HEK293 (cell line): ENCODE data around the gene POLR3A.

Source experiments
- CTCF ChIA-PET: fragments of 350-600 bp; formaldehyde crosslinking; extraction: SDS; loops from one replicate; lab custom pipeline; 2021; ENCODE audit warnings: antibody characterized with exemption; lab: Yijun Ruan, JAX
- POLR2A ChIA-PET: fragments of 300-600 bp; formaldehyde crosslinking; extraction: SDS; loops from one replicate; lab custom pipeline; 2020; ENCODE audit warnings: antibody characterized with exemption, inconsistent platforms; lab: Yijun Ruan, JAX
- H3K27ac ChIP-seq: fragments of 200-500 bp; sonication (Bioruptor generic); 2 replicates; pipeline ENCODE4 v1.5.1; 2014; ENCODE audit warnings: low read depth, low read length, control low read depth, inconsistent platforms; ENCODE audit errors: extremely low read depth
- H3K36me3 ChIP-seq, 2 experiments: fragments of 200-500 bp in 1 of 2; sonication (Bioruptor generic) in 1 of 2; 1 replicate in 1 of 2; 2 replicates in 1 of 2; pipeline ENCODE4 v1.5.1; 2014 to 2017; ENCODE audit warnings: inconsistent platforms in 2 of 2, low read length in 2 of 2; ENCODE audit not compliant: control insufficient read depth in 2 of 2, insufficient read depth in 1 of 2
- H3K4me1 ChIP-seq: fragments of 200-500 bp; sonication (Bioruptor generic); 2 replicates; pipeline ENCODE4 v1.5.1; 2014; ENCODE audit warnings: mild to moderate bottlenecking, low read length, inconsistent platforms; ENCODE audit not compliant: control insufficient read depth, insufficient read depth
- H3K4me3 ChIP-seq: 2 replicates; pipeline ENCODE4 v1.5.1; 2011; ENCODE audit warnings: low read depth, mild to moderate bottlenecking, control low read depth, low read length, moderate library complexity
- H3K9me3 ChIP-seq: fragments of 200-500 bp; sonication (Bioruptor generic); 2 replicates; pipeline ENCODE4 v1.5.1; 2014; ENCODE audit warnings: low read depth, low read length, inconsistent platforms; ENCODE audit not compliant: control insufficient read depth, insufficient read depth
- ELK4 ChIP-seq: IDR thresholded peaks from 2 replicates; pipeline ENCODE4 v1.6.1; 2011; ENCODE audit warnings: mild to moderate bottlenecking, low read depth, low read length, borderline replicate concordance
- GLI4 ChIP-seq: fragments of 450-650 bp; formaldehyde crosslinking; IDR thresholded peaks from 2 replicates; pipeline ENCODE4 v1.5.1; 2016; ENCODE audit warnings: missing biosample characterization, missing genetic modification characterization
- KLF1 ChIP-seq: fragments of 450-650 bp; formaldehyde crosslinking; IDR thresholded peaks from 2 replicates; pipeline ENCODE4 v1.5.1; 2016; ENCODE audit warnings: missing biosample characterization, missing genetic modification characterization
- MYNN ChIP-seq: fragments of 450-650 bp; formaldehyde crosslinking; IDR thresholded peaks from 2 replicates; pipeline ENCODE4 v1.5.1; 2016; ENCODE audit warnings: missing biosample characterization, missing genetic modification characterization, borderline replicate concordance
- PBX3 ChIP-seq: sonication (generic); formaldehyde crosslinking; IDR thresholded peaks from 2 replicates; pipeline ENCODE4 v1.8.1; 2022; ENCODE audit warnings: mild to moderate bottlenecking, moderate library complexity, missing genetic modification reagents
- ZNF114 ChIP-seq: fragments of 450-650 bp; formaldehyde crosslinking; IDR thresholded peaks from 2 replicates; pipeline ENCODE4 v1.5.0; 2017; ENCODE audit warnings: missing biosample characterization, missing genetic modification characterization
- ZNF133 ChIP-seq: fragments of 450-650 bp; formaldehyde crosslinking; IDR thresholded peaks from 2 replicates; pipeline ENCODE4 v1.5.1; 2016; ENCODE audit warnings: missing biosample characterization, missing genetic modification characterization
- ZNF140 ChIP-seq: fragments of 450-650 bp; formaldehyde crosslinking; IDR thresholded peaks from 2 replicates; pipeline ENCODE4 v1.5.1; 2016; ENCODE audit warnings: missing biosample characterization, missing genetic modification characterization
- ZNF157 ChIP-seq: fragments of 450-650 bp; formaldehyde crosslinking; IDR thresholded peaks from 2 replicates; pipeline ENCODE4 v1.5.1; 2016; ENCODE audit warnings: missing biosample characterization, missing genetic modification characterization
- ZNF16 ChIP-seq: fragments of 450-650 bp; formaldehyde crosslinking; IDR thresholded peaks from 2 replicates; pipeline ENCODE4 v1.5.1; 2016; ENCODE audit warnings: low read depth, missing biosample characterization, missing genetic modification characterization
- ZNF350 ChIP-seq: fragments of 450-650 bp; formaldehyde crosslinking; IDR thresholded peaks from 2 replicates; pipeline ENCODE4 v1.5.0; 2017; ENCODE audit warnings: missing biosample characterization, mild to moderate bottlenecking, missing genetic modification characterization
- ZNF366 ChIP-seq: fragments of 450-650 bp; formaldehyde crosslinking; conservative IDR thresholded peaks from 2 replicates; pipeline ENCODE4 v1.5.1; 2016; ENCODE audit warnings: missing biosample characterization, missing genetic modification characterization
- ZNF404 ChIP-seq: fragments of 450-650 bp; formaldehyde crosslinking; IDR thresholded peaks from 2 replicates; pipeline ENCODE4 v1.5.1; 2017; ENCODE audit warnings: missing biosample characterization, missing genetic modification characterization
- ZNF600 ChIP-seq: fragments of 450-650 bp; formaldehyde crosslinking; IDR thresholded peaks from 2 replicates; pipeline ENCODE4 v1.5.1; 2016; ENCODE audit warnings: missing biosample characterization, missing genetic modification characterization
- ZNF621 ChIP-seq: fragments of 450-650 bp; formaldehyde crosslinking; IDR thresholded peaks from 2 replicates; pipeline ENCODE4 v1.5.1; 2017; ENCODE audit warnings: missing biosample characterization, missing genetic modification characterization
- ZNF830 ChIP-seq: fragments of 450-650 bp; IDR thresholded peaks from 2 replicates; pipeline ENCODE4 v1.5.0; 2018; ENCODE audit warnings: missing biosample characterization, missing genetic modification characterization, low read depth, mild to moderate bottlenecking, moderate library complexity
- TF ChIP-seq, protein P1 (sequence below): fragments of 450-650 bp; formaldehyde crosslinking; IDR thresholded peaks from 2 replicates; pipeline ENCODE4 v1.5.1; 2017; ENCODE audit warnings: missing biosample characterization, mild to moderate bottlenecking, missing genetic modification characterization, moderate library complexity
- TF ChIP-seq, protein P2 (sequence below): fragments of 450-650 bp; formaldehyde crosslinking; IDR thresholded peaks from 2 replicates; pipeline ENCODE4 v1.5.0; 2017; ENCODE audit warnings: missing biosample characterization, missing genetic modification characterization, borderline replicate concordance
- TF ChIP-seq, protein P3 (sequence below): fragments of 450-650 bp; formaldehyde crosslinking; IDR thresholded peaks from 2 replicates; pipeline ENCODE4 v1.5.1; 2016; ENCODE audit warnings: missing biosample characterization, missing genetic modification characterization
- TF ChIP-seq, protein P4 (sequence below): fragments of 450-650 bp; formaldehyde crosslinking; IDR thresholded peaks from 2 replicates; pipeline ENCODE4 v1.5.1; 2016; ENCODE audit warnings: missing biosample characterization, missing genetic modification characterization

Gene POLR3A

GRCh38 chr10:78007172-78007571, 22.1 kb downstream of the POLR3A start (continued):
- TF ChIP-seq, protein P1, sequence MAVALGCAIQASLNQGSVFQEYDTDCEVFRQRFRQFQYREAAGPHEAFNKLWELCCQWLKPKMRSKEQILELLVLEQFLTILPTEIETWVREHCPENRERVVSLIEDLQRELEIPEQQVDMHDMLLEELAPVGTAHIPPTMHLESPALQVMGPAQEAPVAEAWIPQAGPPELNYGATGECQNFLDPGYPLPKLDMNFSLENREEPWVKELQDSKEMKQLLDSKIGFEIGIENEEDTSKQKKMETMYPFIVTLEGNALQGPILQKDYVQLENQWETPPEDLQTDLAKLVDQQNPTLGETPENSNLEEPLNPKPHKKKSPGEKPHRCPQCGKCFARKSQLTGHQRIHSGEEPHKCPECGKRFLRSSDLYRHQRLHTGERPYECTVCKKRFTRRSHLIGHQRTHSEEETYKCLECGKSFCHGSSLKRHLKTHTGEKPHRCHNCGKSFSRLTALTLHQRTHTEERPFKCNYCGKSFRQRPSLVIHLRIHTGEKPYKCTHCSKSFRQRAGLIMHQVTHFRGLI (tag by site-specific recombination), result no peak
- no peak for TF ChIP-seq ZNF621 (tag by site-specific recombination)
- TF ChIP-seq ZNF140 (tag by site-specific recombination), result no peak
- TF ChIP-seq ZNF16 (tag by site-specific recombination), result no peak
- no peak for TF ChIP-seq ELK4

DNA sequence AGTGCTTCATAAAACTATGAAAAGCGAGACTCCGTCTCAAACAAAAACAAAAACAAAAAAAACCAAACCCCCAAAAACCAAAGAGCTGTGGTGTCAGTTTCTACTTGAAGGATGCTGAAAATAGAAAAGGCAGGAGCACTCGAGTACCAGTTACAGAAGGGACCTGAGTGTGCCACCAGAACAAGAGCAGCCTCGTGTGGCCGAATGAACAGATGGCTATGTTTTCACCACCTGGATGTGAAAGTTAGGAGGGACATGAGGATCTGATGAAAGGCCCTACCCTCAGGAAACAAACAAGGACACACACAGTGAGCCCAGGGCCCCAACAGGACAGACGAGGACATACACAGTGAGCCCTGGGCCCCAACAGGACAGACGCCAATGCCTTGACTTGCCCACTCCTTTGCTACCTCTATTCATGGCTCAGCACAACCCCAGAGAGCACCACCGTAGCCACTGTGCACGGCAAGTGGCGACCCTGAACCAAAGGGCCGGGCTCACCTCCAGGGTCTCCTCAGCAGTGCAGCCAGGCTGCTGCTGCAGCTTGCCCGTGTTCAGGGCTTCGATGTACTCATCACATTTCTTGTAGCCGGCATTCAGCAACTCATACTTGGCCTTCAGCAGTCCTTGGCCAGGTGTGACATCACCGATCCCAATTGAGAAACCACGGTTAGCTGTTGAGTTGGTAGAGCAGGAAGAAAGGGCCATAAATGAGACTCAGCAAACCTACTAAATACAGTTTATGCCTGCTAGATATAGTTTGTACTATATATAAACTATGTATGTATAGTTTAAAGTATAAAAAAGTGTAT, 24.9 kb downstream of the POLR3A start:
- ChIA-PET POLR2A (no interaction called here), CTCF (interaction anchor here (0.7 kb wide), 1 partner anchor 290 kb away, joined by 4 read pairs; no protein-coding TSS in a partner anchor)
- no peak overlapping the region for H3K4me3 ChIP-seq
- H3K9me3 ChIP-seq, result no peaks in the 10 kb centered on the region
- H3K36me3 ChIP-seq, result peaks cover 59 to 94% of the 10 kb centered on the region in 2 experiments
- H3K4me1 ChIP-seq, result 0 out of 2 replicates have a peak, but pooled peaks cover 3% of the 10 kb centered on the region
- H3K27ac ChIP-seq, result no peak overlapping the region
- TF ChIP-seq, protein P2, sequence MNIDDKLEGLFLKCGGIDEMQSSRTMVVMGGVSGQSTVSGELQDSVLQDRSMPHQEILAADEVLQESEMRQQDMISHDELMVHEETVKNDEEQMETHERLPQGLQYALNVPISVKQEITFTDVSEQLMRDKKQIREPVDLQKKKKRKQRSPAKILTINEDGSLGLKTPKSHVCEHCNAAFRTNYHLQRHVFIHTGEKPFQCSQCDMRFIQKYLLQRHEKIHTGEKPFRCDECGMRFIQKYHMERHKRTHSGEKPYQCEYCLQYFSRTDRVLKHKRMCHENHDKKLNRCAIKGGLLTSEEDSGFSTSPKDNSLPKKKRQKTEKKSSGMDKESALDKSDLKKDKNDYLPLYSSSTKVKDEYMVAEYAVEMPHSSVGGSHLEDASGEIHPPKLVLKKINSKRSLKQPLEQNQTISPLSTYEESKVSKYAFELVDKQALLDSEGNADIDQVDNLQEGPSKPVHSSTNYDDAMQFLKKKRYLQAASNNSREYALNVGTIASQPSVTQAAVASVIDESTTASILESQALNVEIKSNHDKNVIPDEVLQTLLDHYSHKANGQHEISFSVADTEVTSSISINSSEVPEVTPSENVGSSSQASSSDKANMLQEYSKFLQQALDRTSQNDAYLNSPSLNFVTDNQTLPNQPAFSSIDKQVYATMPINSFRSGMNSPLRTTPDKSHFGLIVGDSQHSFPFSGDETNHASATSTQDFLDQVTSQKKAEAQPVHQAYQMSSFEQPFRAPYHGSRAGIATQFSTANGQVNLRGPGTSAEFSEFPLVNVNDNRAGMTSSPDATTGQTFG (tag by site-specific recombination), result no peak
- TF ChIP-seq ZNF157 (no peak), ZNF600 (tag by site-specific recombination) (no peak), ZNF366 (tag by site-specific recombination) (no peak), ZNF830 (tag by site-specific recombination) (no peak), ZNF133 (tag by site-specific recombination) (no peak), PBX3 (CRISPR knock-in tag) (no peak), ZNF350 (tag by site-specific recombination) (no peak), ZNF114 (tag by site-specific recombination) (no peak), ZNF404 (tag by site-specific recombination) (no peak), KLF1 (tag by site-specific recombination) (no peak), MYNN (tag by site-specific recombination) (no peak), GLI4 (no peak)
- TF ChIP-seq, protein P3, sequence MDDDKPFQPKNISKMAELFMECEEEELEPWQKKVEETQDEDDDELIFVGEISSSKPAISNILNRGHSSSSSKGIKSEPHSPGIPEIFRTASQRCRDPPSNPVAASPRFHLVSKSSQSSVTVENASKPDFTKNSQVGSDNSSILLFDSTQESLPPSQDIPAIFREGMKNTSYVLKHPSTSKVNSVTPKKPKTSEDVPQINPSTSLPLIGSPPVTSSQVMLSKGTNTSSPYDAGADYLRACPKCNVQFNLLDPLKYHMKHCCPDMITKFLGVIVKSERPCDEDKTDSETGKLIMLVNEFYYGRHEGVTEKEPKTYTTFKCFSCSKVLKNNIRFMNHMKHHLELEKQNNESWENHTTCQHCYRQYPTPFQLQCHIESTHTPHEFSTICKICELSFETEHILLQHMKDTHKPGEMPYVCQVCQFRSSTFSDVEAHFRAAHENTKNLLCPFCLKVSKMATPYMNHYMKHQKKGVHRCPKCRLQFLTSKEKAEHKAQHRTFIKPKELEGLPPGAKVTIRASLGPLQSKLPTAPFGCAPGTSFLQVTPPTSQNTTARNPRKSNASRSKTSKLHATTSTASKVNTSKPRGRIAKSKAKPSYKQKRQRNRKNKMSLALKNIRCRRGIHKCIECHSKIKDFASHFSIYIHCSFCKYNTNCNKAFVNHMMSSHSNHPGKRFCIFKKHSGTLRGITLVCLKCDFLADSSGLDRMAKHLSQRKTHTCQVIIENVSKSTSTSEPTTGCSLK (tag by site-specific recombination), result no peak
- TF ChIP-seq, protein P4, sequence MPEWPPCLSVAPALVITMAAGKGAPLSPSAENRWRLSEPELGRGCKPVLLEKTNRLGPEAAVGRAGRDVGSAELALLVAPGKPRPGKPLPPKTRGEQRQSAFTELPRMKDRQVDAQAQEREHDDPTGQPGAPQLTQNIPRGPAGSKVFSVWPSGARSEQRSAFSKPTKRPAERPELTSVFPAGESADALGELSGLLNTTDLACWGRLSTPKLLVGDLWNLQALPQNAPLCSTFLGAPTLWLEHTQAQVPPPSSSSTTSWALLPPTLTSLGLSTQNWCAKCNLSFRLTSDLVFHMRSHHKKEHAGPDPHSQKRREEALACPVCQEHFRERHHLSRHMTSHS (tag by site-specific recombination), result no peak
